ENCODE data around the gene PLXNA2.

DNA sequence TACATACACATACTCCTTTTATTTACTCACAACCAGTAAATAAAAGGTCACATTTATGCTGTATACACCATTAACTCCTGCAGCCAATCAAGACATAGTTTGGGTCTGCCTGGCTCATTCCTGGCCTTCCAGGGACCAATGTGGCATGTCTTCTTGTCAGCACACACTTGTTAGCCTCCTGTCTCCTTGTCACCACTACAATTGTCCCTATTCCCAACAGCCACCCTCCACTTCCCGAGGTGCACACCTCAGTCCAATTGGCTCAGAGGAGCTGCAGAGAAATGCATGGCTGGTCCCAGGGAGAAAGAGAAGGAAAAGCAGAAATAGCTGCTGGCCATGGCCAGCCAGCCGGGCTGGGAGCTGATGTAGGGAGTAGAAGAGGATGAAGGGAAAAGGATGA lies 116.9 kb downstream of the PLXNA2 start:
- no peak for TF ChIP-seq EZH2 (IDR thresholded peaks at IDR 0.05; ENCODE audit: insufficient read depth, poor library complexity, severe bottlenecking)
- TF ChIP-seq EZH2phosphoT487 (IDR thresholded peaks at IDR 0.05; ENCODE audit: insufficient read depth, low read depth), result no peak
